ENCODE measurements around the gene HIVEP3. TPM values are rescaled to one million over a fixed set of nuclear protein-coding genes. Genes with fewer than 3 reads are reported as not detected.
"Not testable (repeated sequence)": the region's sequence is repeated elsewhere in the genome, so short reads cannot be mapped to it uniquely, and the experiment has no call there.

HIVEP3 gene
- total RNA-seq, 4 donors from 2014 or later: 3.2 to 11.0 (median 4.2) TPM

DNA sequence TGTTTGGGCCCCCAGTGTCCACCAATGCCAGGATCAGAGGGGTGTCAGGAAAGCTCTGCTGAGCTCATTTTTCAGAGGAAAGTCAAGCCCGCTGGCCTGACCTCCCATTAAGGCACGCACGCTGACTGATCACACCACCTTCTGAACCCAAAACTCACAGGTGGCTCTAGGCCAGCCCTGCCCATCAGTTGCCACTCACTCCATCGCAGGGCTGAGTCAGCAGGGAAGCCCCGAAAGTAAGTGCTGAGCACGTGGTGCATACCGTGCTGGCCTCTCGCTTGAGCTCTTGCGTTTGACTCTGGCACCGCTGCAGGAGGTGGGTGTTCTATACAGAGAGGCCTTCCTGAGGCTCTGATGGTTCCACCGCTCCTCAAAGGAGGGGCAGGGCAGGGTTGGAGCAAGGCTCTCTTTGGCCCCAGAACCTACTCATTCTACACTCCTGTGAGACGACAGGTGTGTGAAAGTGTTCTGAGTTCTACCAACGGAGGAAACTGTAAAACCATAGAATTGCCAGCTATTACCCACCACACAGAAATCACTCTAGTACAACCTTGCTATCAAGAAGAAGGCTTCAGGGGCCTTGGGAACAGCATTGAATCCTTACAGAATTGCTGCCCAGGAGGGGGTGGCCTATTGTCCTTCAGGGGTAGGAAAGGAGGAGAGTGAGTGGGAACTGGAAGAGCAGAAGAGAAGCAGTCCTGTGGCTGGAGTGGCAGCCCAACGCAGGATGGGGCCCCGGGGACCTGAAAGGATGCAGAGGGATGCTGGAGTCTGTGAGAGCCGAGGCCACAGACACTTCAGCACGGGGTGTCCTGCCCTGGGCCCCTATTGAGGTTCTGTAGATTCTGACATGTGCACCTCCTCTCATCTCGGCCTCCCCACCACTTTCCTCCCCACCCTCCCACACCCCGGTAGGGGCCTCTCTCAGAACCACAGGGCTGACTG lies 219.5 kb downstream of the HIVEP3 start:
- Histone ChIP-seq H3K27ac (no peak overlapping the region), H3K9me3 (no peaks in the 10 kb centered on the region), H3K27me3 (no peaks in the 10 kb centered on the region), H3K4me3 (no peak overlapping the region), H3K36me3 (no peaks in the 10 kb centered on the region), H3K4me1 (peaks cover 7 to 14% (median 8%) of the 10 kb centered on the region in 3 donors)
- intact Hi-C loops (cut with DNase I): no loop called here
- TF ChIP-seq, protein P1, sequence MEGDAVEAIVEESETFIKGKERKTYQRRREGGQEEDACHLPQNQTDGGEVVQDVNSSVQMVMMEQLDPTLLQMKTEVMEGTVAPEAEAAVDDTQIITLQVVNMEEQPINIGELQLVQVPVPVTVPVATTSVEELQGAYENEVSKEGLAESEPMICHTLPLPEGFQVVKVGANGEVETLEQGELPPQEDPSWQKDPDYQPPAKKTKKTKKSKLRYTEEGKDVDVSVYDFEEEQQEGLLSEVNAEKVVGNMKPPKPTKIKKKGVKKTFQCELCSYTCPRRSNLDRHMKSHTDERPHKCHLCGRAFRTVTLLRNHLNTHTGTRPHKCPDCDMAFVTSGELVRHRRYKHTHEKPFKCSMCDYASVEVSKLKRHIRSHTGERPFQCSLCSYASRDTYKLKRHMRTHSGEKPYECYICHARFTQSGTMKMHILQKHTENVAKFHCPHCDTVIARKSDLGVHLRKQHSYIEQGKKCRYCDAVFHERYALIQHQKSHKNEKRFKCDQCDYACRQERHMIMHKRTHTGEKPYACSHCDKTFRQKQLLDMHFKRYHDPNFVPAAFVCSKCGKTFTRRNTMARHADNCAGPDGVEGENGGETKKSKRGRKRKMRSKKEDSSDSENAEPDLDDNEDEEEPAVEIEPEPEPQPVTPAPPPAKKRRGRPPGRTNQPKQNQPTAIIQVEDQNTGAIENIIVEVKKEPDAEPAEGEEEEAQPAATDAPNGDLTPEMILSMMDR (IDR thresholded peaks at IDR 0.05): no peak
- no peak for TF ChIP-seq POLR2A (IDR thresholded peaks at IDR 0.05)
- 82 to 83% methylated on average over 9 to 12 of the region's 19 CpGs for WGBS, 2 donors
- DNase-seq: no peak

DNA sequence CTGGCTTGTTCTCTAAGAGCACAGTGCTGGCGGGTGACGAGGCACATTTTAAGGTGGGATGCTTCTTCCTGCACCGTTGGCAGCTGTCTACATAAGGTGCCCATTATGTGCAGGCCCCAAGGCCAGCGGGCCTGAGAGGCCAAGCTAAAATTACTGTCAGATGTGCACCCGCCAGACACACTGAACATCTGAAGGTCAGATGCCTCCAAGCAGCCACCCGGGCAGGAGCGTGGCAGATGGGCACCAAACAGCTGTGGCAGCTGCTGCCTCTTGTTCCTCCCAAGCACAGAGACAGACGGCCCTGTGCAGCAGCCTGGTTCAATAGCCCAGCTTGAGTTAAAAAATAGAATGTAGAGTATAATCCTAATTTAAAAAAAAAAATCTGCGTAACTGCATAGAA lies 222.3 kb downstream of the HIVEP3 start:
- no peaks in the 10 kb centered on the region for H3K9me3 ChIP-seq
- H3K4me3 ChIP-seq: no peak overlapping the region
- no peak for DNase-seq
- 94% methylated on average over 5 to 6 of the region's 9 CpGs for WGBS, 2 donors
- H3K4me1 ChIP-seq: peaks cover 7 to 14% (median 8%) of the 10 kb centered on the region in 3 donors
- TF ChIP-seq POLR2A (IDR thresholded peaks at IDR 0.05): no peak
- no peaks in the 10 kb centered on the region for H3K27me3 ChIP-seq
- intact Hi-C loops (cut with DNase I): no loop called here
- no peak overlapping the region for H3K27ac ChIP-seq
- no peaks in the 10 kb centered on the region for H3K36me3 ChIP-seq

DNA sequence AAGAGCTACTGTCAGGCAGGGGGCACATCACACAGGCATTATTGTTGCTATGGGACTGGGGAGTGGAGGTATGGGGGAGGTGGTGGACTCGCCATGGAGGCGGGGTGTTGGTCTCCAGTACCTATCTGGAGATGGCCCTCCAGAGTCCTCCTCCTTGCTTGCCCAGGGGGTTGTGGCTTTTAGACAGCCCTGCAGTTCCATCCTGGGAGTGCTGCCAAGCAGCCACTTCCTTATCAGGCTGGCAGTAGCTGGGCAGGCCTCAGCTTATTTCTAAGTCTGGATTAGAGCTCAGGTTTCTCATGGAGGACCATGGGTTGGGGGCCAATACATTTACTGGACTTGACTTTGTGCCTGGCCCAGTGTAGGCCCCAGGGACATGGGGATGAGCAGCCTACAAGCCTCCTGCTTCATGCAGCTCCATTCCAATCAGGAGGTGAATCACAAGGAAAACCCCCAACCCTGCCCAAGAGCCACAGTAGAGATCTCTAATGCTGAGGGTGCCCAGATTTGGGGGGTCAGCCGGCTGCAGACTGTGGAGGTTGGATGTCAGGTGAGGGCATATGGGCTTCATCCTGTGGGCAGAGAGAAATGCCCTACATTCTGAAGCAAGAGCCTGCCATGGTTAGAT lies 223.5 kb downstream of the HIVEP3 start:
- H3K4me1 ChIP-seq: peaks cover 7 to 14% (median 8%) of the 10 kb centered on the region in 3 donors
- intact Hi-C loops (cut with DNase I): no loop called here
- H3K27ac ChIP-seq: no peak overlapping the region
- 44 to 79% methylated on average over 2 of the region's 3 CpGs for WGBS, 2 donors
- H3K4me3 ChIP-seq: no peak overlapping the region
- TF ChIP-seq, protein P1 (IDR thresholded peaks at IDR 0.05): no peak
- no peak for TF ChIP-seq POLR2A (IDR thresholded peaks at IDR 0.05)
- DNase-seq: no peak
- H3K9me3 ChIP-seq: no peaks in the 10 kb centered on the region
- H3K27me3 ChIP-seq: no peaks in the 10 kb centered on the region
- no peaks in the 10 kb centered on the region for H3K36me3 ChIP-seq

DNA sequence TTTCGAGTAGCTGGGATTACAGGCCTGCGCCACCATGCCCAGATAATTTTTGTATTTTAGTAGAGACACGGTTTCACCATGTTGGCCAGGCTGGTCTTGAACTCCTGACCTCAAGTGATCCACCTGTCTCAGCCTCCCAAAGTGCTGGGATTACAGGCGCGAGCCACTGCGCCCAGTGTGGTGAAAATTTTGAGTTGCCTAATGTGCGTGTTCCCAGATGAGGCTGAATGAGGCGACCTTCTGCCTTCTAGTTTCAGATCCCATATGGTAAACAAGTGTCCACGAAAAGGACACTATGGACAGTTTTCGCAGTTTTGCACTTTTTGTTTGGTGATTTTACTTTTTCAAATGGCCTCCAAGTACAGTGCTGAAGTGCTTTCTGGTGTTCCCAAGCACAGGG lies 226.8 kb downstream of the HIVEP3 start:
- DNase-seq; intact Hi-C loops (cut with DNase I); H3K9me3 ChIP-seq; H3K4me3 ChIP-seq; H3K27ac ChIP-seq; H3K36me3 ChIP-seq; H3K27me3 ChIP-seq: not testable (repeated sequence)
- peaks cover 7 to 20% (median 8%) of the 10 kb centered on the region in 3 donors for H3K4me1 ChIP-seq
- 94 to 97% methylated on average over 10 of the region's 10 CpGs for WGBS, 2 donors

DNA sequence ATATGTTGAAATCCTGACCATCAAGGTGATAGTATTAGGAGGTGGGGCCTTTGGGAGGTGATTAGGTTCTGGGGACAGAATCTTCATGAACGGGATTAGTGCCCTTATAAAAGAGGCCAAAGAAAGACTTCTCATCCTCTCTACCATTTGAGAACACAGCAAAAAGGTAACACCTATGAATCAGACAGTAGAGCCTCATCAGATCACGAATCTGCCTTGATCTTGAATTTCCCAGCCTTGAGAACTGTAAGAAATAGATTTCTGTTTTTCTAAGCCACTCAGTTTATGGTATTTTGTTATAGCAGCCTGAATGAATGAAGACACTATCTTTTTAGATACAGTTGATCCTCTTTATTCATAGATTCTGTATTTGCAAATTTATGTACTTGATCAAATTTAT lies 227.3 kb downstream of the HIVEP3 start:
- Histone ChIP-seq H3K4me1 (peaks cover 7 to 20% (median 8%) of the 10 kb centered on the region in 3 donors), H3K36me3 (no peaks in the 10 kb centered on the region), H3K4me3 (no peak overlapping the region), H3K27ac (no peak overlapping the region), H3K9me3 (no peaks in the 10 kb centered on the region), H3K27me3 (no peaks in the 10 kb centered on the region)
- intact Hi-C loops (cut with DNase I): no loop called here
- DNase-seq: no peak
- TF ChIP-seq, protein P1 (IDR thresholded peaks at IDR 0.05): no peak
- TF ChIP-seq POLR2A (IDR thresholded peaks at IDR 0.05): no peak
- 85 to 91% methylated on average over 2 of the region's 2 CpGs for WGBS, 2 donors

DNA sequence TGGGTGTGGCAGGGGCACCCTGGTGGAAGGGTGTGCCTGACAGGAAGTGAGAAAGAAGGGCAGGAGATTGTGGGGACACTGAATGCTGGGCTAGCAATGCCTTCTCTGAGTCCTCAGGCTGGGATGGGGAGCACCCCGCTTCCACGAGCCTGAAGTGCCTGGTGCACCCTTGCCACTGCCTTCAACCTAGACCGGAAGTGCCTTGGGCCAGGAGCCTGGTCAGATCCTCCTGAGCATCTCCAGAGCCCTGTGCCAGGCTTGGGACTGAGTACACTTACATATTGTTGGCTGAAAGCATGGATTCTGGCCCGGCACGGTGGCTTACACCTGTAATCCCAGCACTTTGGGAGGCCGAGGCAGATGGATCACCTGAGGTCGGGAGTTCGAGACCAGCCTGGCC lies 228.4 kb downstream of the HIVEP3 start:
- Histone ChIP-seq H3K9me3 (no peaks in the 10 kb centered on the region), H3K4me1 (peaks cover 5 to 16% (median 7%) of the 10 kb centered on the region in 3 donors), H3K27me3 (no peaks in the 10 kb centered on the region), H3K36me3 (no peaks in the 10 kb centered on the region), H3K4me3 (no peak overlapping the region), H3K27ac (no peak overlapping the region)
- WGBS, 2 donors: 100% methylated on average over 1 of the region's 8 CpGs; no CpG with 5 or more reads in 1 of the 2 donors
- DNase-seq: no peak
- intact Hi-C loops (cut with DNase I): no loop called here
- TF ChIP-seq POLR2A (IDR thresholded peaks at IDR 0.05): no peak
- TF ChIP-seq, protein P1 (IDR thresholded peaks at IDR 0.05): no peak

Data from esophagus squamous epithelium (tissue), 5 donors.